ENCODE results near the gene OMG.

The OMG gene

GRCh38 chr17:31254654-31255053 lies 42.4 kb downstream of the OMG start:
- DNase-seq: no peak

GRCh38 chr17:31252741-31253140 lies 44.3 kb downstream of the OMG start:
- DNase-seq: no peak

- DNase-seq: no peak
Measured at GRCh38 chr17:31251970-31252328, 45.1 kb downstream of the OMG start.

- no peak for DNase-seq
Measured at GRCh38 chr17:31251105-31251969, 45.7 kb downstream of the OMG start.

GRCh38 chr17:31250229-31250628 lies 46.8 kb downstream of the OMG start:
- no peak for DNase-seq

GRCh38 chr17:31249835-31250141 lies 47.3 kb downstream of the OMG start:
- DNase-seq: no peak

- DNase-seq: no peak
Measured at GRCh38 chr17:31248986-31249834, 47.8 kb downstream of the OMG start.
